Activated CD8-positive, alpha-beta memory T cell treated with anti-CD3 and anti-CD28 coated beads for 4 hours (primary cell): Measurements from ENCODE around the gene CDC37.
"Not testable (repeated sequence)": the region's sequence is repeated elsewhere in the genome, so short reads cannot be mapped to it uniquely, and the experiment has no call there.

Experiments used
- DNase-seq, 2 donors: peaks; one replicate each; pipeline ENCODE4 v3.0.0-alpha.2; 2020; ENCODE audit warnings: low read depth in 2 of 2

The CDC37 gene

GRCh38 chr19:10419646-10420443 lies 16.5 kb upstream of the CDC37 start:
- DNase-seq: no peak

GRCh38 chr19:10419200-10419645 lies 15.9 kb upstream of the CDC37 start:
- DNase-seq: no peak

- no peak for DNase-seq
Observed at GRCh38 chr19:10418485-10419199, 15.3 kb upstream of the CDC37 start.

- no peak for DNase-seq
Observed at GRCh38 chr19:10418235-10418484, 14.8 kb upstream of the CDC37 start.

- no peak for DNase-seq
Observed at GRCh38 chr19:10417541-10418234, 14.3 kb upstream of the CDC37 start.

GRCh38 chr19:10416380-10417257 lies 13.3 kb upstream of the CDC37 start:
- DNase-seq: peak; percentile 83 to 85

- DNase-seq: no peak
Observed at GRCh38 chr19:10416083-10416379, 12.7 kb upstream of the CDC37 start.

GRCh38 chr19:10412257-10412977 lies 9.1 kb upstream of the CDC37 start:
- no peak for DNase-seq

GRCh38 chr19:10411224-10411623 lies 7.9 kb upstream of the CDC37 start:
- not testable (repeated sequence) for DNase-seq

- DNase-seq: peak; percentile 38 to 63
Observed at GRCh38 chr19:10408511-10409283, 5.4 kb upstream of the CDC37 start.

- no peak for DNase-seq
Observed at GRCh38 chr19:10407096-10407495, 3.8 kb upstream of the CDC37 start.

- no peak for DNase-seq
Observed at GRCh38 chr19:10406191-10406590, 2.8 kb upstream of the CDC37 start.

- peak in 1 of 2 donors; percentile 32 for DNase-seq
Observed at GRCh38 chr19:10404888-10405820, 1.8 kb upstream of the CDC37 start.

GRCh38 chr19:10402441-10403038 lies 802 bp downstream of the CDC37 start:
- no peak for DNase-seq

- DNase-seq: no peak
Observed at GRCh38 chr19:10399878-10400277, 3.5 kb downstream of the CDC37 start.

- not testable (repeated sequence) for DNase-seq
Observed at GRCh38 chr19:10399340-10399739, 4.0 kb downstream of the CDC37 start.

GRCh38 chr19:10398819-10399218 lies 4.5 kb downstream of the CDC37 start:
- DNase-seq: no peak

GRCh38 chr19:10395917-10396316 lies 7.4 kb downstream of the CDC37 start:
- DNase-seq: no peak

- no peak for DNase-seq
Observed at GRCh38 chr19:10395436-10395835, 7.9 kb downstream of the CDC37 start.
